GM12874 (cell line): ENCODE data around the gene HRC.

Experiments used
- TF ChIP-seq, protein P1 (sequence below): IDR thresholded peaks from 2 replicates; pipeline ENCODE4 v1.5.1; 2011; ENCODE audit warnings: low read depth, mild to moderate bottlenecking, control low read depth, low read length, moderate library complexity; ENCODE audit not compliant: insufficient read depth

HRC gene

GRCh38 chr19:49110567-49110966 lies 44.6 kb downstream of the HRC start:
- TF ChIP-seq, protein P1, sequence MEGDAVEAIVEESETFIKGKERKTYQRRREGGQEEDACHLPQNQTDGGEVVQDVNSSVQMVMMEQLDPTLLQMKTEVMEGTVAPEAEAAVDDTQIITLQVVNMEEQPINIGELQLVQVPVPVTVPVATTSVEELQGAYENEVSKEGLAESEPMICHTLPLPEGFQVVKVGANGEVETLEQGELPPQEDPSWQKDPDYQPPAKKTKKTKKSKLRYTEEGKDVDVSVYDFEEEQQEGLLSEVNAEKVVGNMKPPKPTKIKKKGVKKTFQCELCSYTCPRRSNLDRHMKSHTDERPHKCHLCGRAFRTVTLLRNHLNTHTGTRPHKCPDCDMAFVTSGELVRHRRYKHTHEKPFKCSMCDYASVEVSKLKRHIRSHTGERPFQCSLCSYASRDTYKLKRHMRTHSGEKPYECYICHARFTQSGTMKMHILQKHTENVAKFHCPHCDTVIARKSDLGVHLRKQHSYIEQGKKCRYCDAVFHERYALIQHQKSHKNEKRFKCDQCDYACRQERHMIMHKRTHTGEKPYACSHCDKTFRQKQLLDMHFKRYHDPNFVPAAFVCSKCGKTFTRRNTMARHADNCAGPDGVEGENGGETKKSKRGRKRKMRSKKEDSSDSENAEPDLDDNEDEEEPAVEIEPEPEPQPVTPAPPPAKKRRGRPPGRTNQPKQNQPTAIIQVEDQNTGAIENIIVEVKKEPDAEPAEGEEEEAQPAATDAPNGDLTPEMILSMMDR = no peak

DNA sequence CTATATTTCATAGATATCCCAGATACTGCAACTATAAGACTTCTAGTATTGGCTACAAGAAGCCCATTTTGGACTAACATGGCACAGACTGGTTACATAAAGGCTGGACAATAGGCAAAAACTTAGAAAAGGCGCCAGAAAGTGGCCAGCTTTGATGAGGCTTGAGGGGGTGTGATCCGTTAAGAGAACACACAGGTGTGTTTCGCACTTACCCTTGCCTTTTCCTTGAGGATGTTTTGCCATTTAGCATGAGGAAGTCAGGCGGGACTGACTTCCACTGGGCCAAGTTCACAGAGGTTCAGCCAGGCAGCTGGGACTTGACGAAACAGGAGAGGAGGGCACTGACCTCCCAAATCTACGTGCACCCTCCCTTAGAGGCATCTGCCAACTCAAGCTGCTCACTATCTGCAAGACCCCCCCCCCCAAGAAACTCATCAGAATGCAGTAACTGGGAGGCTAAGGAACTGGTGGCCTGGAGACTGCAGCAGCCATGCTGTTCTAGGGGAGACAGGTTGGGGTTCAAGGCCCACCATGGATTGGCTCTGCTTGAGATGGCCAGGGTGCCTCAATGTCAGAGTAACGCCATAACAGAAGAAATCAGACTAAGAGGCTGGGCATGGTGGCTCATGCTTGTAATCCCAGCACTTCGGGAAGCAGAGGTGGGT lies 45.5 kb downstream of the HRC start:
- TF ChIP-seq, protein P1 = no peak

GRCh38 chr19:49109051-49109450 lies 46.1 kb downstream of the HRC start:
- TF ChIP-seq, protein P1 = no peak

DNA sequence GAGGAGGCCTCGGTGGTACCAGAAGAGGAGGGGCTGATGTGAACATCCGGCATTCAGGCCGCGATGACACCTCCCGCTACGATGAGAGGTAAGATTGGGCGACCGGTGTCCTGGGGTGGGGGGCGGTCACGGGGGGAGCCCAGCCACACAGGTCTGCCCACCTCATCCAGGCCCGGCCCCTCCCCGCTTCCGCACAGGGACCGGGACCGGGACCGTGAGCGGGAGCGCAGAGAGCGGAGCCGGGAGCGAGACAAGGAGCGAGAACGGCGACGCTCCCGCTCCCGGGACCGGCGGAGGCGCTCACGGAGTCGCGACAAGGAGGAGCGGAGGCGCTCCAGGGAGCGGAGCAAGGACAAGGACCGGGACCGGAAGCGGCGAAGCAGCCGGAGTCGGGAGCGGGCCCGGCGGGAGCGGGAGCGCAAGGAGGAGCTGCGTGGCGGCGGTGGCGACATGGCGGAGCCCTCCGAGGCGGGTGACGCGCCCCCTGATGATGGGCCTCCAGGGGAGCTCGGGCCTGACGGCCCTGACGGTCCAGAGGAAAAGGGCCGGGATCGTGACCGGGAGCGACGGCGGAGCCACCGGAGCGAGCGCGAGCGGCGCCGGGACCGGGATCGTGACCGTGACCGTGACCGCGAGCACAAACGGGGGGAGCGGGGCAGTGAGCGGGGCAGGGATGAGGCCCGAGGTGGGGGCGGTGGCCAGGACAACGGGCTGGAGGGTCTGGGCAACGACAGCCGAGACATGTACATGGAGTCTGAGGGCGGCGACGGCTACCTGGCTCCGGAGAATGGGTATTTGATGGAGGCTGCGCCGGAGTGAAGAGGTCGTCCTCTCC lies 47.4 kb downstream of the HRC start:
- TF ChIP-seq, protein P1 = no peak

DNA sequence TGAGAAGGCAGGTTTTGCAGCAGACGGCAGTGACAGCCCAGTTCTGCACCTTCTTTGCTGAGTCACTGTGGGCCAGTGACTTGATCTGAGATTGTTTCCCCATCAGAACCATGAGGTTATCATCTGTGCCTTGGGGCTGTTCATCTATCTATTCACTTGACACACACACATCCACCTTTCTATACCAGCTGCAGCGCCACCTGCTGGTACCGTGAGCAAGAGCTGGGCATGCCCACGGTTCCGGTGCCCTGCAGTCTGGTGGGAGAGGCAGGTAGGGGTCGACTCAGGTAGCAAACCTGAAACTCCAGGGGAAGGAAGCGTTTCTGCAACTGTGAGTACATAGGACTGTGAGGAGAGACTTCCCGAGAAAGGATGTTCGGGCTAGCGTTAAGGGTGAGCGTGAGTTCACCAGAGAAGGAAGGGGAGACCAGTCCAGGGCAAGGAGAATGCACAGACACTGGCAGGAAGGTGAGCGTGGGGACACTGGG lies 48.5 kb downstream of the HRC start:
- TF ChIP-seq, protein P1 = peak; percentile 86

GRCh38 chr19:49104229-49104864 lies 50.8 kb downstream of the HRC start:
- TF ChIP-seq, protein P1 = no peak
